Left lung (tissue), 10 donors: ENCODE data around the gene UNC45B. TPM values are rescaled to one million over a fixed set of nuclear protein-coding genes. Genes with fewer than 3 reads are reported as not detected.
"Not testable (repeated sequence)": the region's sequence is repeated elsewhere in the genome, so short reads cannot be mapped to it uniquely, and the experiment has no call there.

Experiments
- ATAC-seq: fragments of 200-7000 bp; cut with Tn5 transposase; one replicate; pipeline ENCODE4 v1.9.1; 2020; ENCODE audit warnings: moderate library complexity
- DNase-seq, 4 donors: peaks; one replicate each; pipeline ENCODE4 v3.0.0-alpha.2; 2013 to 2020
- H3K27ac ChIP-seq, 2 donors: fragments of 200-600 bp; sonication (generic) in 1 of 2; one replicate each; pipeline versions ENCODE4 v1.5.0 to v1.8.0; 2020 to 2021
- H3K27me3 ChIP-seq, 2 donors: fragments of 200-600 bp; sonication (generic) in 1 of 2; one replicate each; pipeline versions ENCODE4 v1.5.0 to v1.8.0; 2020 to 2021
- H3K36me3 ChIP-seq, 2 donors: fragments of 200-600 bp; sonication (generic) in 1 of 2; one replicate each; pipeline versions ENCODE4 v1.5.0 to v1.8.0; 2020 to 2021
- H3K4me1 ChIP-seq, 2 donors: fragments of 200-600 bp; one replicate each; pipeline ENCODE4 v1.8.0; 2021
- H3K4me3 ChIP-seq, 2 donors: fragments of 200-600 bp; sonication (generic) in 1 of 2; one replicate each; pipeline versions ENCODE4 v1.5.0 to v1.8.0; 2020 to 2021; ENCODE audit warnings: mild to moderate bottlenecking in 1 of 2
- H3K9me3 ChIP-seq, 2 donors: fragments of 200-600 bp; sonication (generic) in 1 of 2; one replicate each; pipeline versions ENCODE4 v1.5.0 to v1.8.0; 2020 to 2021
- intact Hi-C, 2 donors: fragments of 100-400 bp; cut with DNase I; formaldehyde crosslinking; loops; one replicate each; pipeline versions ENCODE4 v1.11.2 to v1.14.2; 2022
- polyA plus RNA-seq, 6 donors: library from polyadenylated mRNA; unstranded; fragments of 120-200 nt; gene quantifications; one replicate each; pipeline ENCODE4 v1.2.1, GENCODE V29; 2013; ENCODE audit not compliant: insufficient read length in 6 of 6
- total RNA-seq, 2 donors: library from RNA; stranded (reverse); fragmentation: NEBNext Ultra II Directional; extraction: Animal tissue kit (Norgen Biotek cat#: 25700); gene quantifications; one replicate each; pipeline ENCODE4 v1.2.1, GENCODE V29; 2021
- TF ChIP-seq, protein P1 (sequence below), 2 donors: fragments of 200-600 bp; sonication (generic) in 1 of 2; IDR thresholded peaks; one replicate each; pipeline versions ENCODE4 v1.5.0 to v1.8.0; 2021; ENCODE audit warnings: antibody characterized with exemption in 2 of 2
- donor health status: DM: no; HTN: yes; CAD: no.
- donor health status: DM: no; HTN: no; CAD: no.

Gene UNC45B
- total and polyA plus RNA-seq, 8 donors, result 0.20 to 0.65 (median 0.39) TPM

GRCh38 chr17:35103271-35103670 is 44.3 kb upstream of the UNC45B start:
- Histone ChIP-seq H3K36me3 (peaks cover 0 to 72% of the 10 kb centered on the region in 2 donors), H3K27me3 (no peaks in the 10 kb centered on the region), H3K9me3 (peaks cover 0 to 1% of the 10 kb centered on the region in 2 donors), H3K4me1 (peaks cover 0 to 6% of the 10 kb centered on the region in 2 donors), H3K4me3 (no peak overlapping the region), H3K27ac (no peak overlapping the region)
- ATAC-seq, result no peak
- TF ChIP-seq, protein P1, sequence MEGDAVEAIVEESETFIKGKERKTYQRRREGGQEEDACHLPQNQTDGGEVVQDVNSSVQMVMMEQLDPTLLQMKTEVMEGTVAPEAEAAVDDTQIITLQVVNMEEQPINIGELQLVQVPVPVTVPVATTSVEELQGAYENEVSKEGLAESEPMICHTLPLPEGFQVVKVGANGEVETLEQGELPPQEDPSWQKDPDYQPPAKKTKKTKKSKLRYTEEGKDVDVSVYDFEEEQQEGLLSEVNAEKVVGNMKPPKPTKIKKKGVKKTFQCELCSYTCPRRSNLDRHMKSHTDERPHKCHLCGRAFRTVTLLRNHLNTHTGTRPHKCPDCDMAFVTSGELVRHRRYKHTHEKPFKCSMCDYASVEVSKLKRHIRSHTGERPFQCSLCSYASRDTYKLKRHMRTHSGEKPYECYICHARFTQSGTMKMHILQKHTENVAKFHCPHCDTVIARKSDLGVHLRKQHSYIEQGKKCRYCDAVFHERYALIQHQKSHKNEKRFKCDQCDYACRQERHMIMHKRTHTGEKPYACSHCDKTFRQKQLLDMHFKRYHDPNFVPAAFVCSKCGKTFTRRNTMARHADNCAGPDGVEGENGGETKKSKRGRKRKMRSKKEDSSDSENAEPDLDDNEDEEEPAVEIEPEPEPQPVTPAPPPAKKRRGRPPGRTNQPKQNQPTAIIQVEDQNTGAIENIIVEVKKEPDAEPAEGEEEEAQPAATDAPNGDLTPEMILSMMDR (IDR thresholded peaks at IDR 0.05), result no peak
- no peak for DNase-seq
- intact Hi-C loops, result loop anchor here in 1 of 2 donors (10.0 kb wide), 1 partner anchor 558 kb away; no protein-coding TSS in a partner anchor

DNA sequence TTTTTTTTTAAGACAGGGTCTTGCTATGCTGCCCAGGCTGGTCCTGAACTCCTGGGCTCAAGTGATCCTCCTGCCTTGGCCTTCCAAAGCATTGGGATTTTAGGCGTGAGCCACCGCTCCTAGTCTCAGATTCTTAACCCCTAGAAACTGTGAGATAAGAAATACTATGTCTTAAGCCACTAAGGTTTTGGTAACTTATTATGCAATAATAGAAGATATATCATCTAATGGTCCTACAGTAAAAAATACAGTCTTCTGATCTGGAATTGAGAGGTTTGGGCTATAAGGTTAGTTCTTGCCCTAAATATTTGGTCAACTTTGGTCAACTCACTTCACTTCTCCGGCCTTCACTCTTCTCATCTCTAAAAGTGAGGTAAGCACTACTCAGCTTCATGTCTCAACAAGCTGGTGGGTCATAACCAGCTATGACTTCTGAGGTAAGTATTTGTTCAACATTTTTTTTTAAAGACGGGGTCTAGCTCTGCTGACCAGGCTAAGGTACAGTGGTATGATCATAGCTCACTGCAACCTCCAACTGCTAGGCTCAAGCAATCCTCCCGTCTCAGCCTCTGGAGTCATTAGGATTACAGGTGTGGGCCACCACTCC is 42.7 kb upstream of the UNC45B start:
- Histone ChIP-seq H3K27ac (no peak overlapping the region), H3K36me3 (peaks cover 0 to 60% of the 10 kb centered on the region in 2 donors), H3K9me3 (peaks cover 0 to 1% of the 10 kb centered on the region in 2 donors), H3K4me1 (no peaks in the 10 kb centered on the region), H3K4me3 (no peak overlapping the region), H3K27me3 (no peaks in the 10 kb centered on the region)
- ATAC-seq (no peak), DNase-seq (no peak)
- intact Hi-C loops, result loop anchor here in 1 of 2 donors (10.0 kb wide), 1 partner anchor 560 kb away; no protein-coding TSS in a partner anchor
- TF ChIP-seq, protein P1 (IDR thresholded peaks at IDR 0.05), result no peak

DNA sequence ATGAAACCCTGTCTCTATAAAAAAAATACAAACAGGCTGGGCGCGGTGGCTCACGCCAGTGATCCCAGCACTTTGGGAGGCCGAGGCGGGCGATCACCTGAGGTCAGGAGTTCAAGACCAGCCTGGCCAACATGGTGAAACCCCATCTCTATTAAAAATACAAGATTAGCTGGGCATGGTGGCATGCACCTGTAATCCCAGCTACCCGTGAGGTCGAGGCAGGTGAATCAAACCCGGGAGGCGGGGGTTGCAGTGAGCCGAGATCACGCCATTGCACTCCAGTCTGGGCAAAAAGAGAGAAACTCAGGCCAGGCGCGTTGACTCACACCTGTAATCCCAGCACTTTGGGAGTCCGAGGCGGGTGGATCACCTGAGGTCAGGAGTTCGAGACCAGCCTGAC is 36.8 kb upstream of the UNC45B start:
- intact Hi-C loops, H3K27ac ChIP-seq, DNase-seq, H3K9me3 ChIP-seq, H3K4me3 ChIP-seq, H3K27me3 ChIP-seq, H3K4me1 ChIP-seq, ATAC-seq: not testable (repeated sequence)
- H3K36me3 ChIP-seq, result peaks cover 0 to 14% of the 10 kb centered on the region in 2 donors

DNA sequence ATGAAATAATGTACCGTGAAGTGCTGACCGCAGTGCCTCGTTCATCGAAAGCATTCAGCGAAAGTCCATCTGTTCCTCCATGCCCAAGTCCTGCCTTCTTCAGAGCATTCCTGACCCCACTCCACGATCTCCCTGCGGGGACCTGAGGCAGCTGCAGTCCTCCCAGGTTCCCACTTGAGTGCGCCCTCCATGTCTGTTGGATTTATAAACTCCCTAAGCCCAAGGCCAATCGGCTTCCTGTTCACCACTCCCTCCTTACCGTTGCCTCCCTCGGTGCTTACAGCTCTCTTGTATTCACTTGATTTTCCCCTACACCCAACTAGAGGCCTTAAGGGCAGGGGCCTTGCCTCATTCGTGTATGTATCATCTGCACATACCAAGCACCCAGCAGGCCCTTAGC is 30.8 kb upstream of the UNC45B start:
- DNase-seq (no peak), ATAC-seq (no peak)
- H3K27ac ChIP-seq, result no peak overlapping the region
- H3K4me3 ChIP-seq, result no peak overlapping the region
- H3K27me3 ChIP-seq, result no peaks in the 10 kb centered on the region
- intact Hi-C loops, result no loop called here
- H3K9me3 ChIP-seq, result no peaks in the 10 kb centered on the region
- TF ChIP-seq, protein P1 (IDR thresholded peaks at IDR 0.05), result no peak
- peaks cover 15 to 24% of the 10 kb centered on the region in 2 donors for H3K4me1 ChIP-seq
- H3K36me3 ChIP-seq, result no peaks in the 10 kb centered on the region

DNA sequence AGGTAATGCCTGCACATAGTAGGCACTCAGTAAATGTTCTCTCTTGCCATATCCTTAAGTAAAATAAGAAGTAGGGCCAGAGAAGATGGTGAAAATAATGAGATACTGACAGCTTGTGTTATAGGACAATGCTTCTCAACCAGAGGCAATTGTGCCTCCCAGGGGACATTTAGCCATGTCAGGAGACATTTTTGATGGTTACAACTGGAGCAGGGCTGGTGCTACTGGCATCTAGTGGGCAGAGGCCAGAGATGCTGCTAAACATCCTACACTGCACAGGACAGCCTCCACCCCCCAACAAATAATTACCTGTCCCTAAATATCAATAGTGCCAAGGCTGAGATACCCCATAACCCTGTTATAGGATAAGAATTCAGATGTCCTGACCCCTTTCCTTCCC is 29.6 kb upstream of the UNC45B start:
- intact Hi-C loops, result no loop called here

More for the DNA sequence above, 29.6 kb upstream of the UNC45B start:
- H3K9me3 ChIP-seq, result no peaks in the 10 kb centered on the region
- no peak overlapping the region for H3K4me3 ChIP-seq
- TF ChIP-seq, protein P1 (IDR thresholded peaks at IDR 0.05), result no peak
- DNase-seq (no peak), ATAC-seq (no peak)
- H3K27me3 ChIP-seq, result no peaks in the 10 kb centered on the region
- no peaks in the 10 kb centered on the region for H3K36me3 ChIP-seq
- no peak overlapping the region for H3K27ac ChIP-seq
- H3K4me1 ChIP-seq, result peaks cover 15 to 24% of the 10 kb centered on the region in 2 donors
